Endothelial cell of umbilical vein (primary cell): ENCODE measurements around the gene NCAPG2. TPM values are rescaled to one million over a fixed set of nuclear protein-coding genes. Genes with fewer than 3 reads are reported as not detected.

Source experiments
- BruUV-seq: library from RNA; stranded (reverse); fragments of 400-500 nt; replicated peaks from 2 replicates; lab custom pipeline; 2021; lab: Mats Ljungman, UMichigan
- CTCF ChIA-PET: fragments of 300-600, 350-600 bp; sonication (Branson Sonifier 250); formaldehyde crosslinking; loops from one replicate; lab custom pipeline; 2021; ENCODE audit warnings: antibody characterized with exemption, inconsistent platforms; lab: Charles Lee
- POLR2A ChIA-PET: fragments of 300-600, 350-600 bp; sonication (Branson Sonifier 250); formaldehyde crosslinking; loops from one replicate; lab custom pipeline; 2021; ENCODE audit warnings: antibody characterized with exemption, inconsistent platforms; lab: Charles Lee
- DNase-seq: peaks from one replicate; pipeline ENCODE4 v3.0.0-alpha.2; 2011; ENCODE audit warnings: low read depth, low spot score
- FAIRE-seq: peaks from 2 replicates; lab custom pipeline; 2011; peaks lifted over from hg19 to GRCh38; lab: Jason Lieb, UNC
- H2AFZ ChIP-seq: 2 replicates; pipeline ENCODE4 v1.6.0; 2012; ENCODE audit warnings: low read depth, low read length, control low read depth, inconsistent platforms
- H3K27ac ChIP-seq: 2 replicates; pipeline ENCODE4 v1.5.1; 2011; ENCODE audit warnings: low read depth, mild to moderate bottlenecking, control low read depth, low read length, moderate library complexity; ENCODE audit not compliant: insufficient read depth
- H3K27me3 ChIP-seq, 2 experiments: 2 replicates each; pipeline versions ENCODE4 v1.6.0 to v1.6.1; 2011; ENCODE audit warnings: low read length in 2 of 2, mixed read lengths in 1 of 2; ENCODE audit not compliant: control insufficient read depth in 2 of 2, insufficient read depth in 2 of 2
- H3K36me3 ChIP-seq, 2 experiments: 2 replicates in 1 of 2; 3 replicates in 1 of 2; pipeline ENCODE4 v1.5.1; 2011; ENCODE audit warnings: low read length in 2 of 2, mild to moderate bottlenecking in 1 of 2, moderate library complexity in 1 of 2; ENCODE audit not compliant: control insufficient read depth in 2 of 2, insufficient read depth in 2 of 2; ENCODE audit errors: extremely low read depth in 1 of 2
- H3K4me1 ChIP-seq: 3 replicates; pipeline ENCODE4 v1.5.1; 2011; ENCODE audit warnings: mild to moderate bottlenecking, low read length; ENCODE audit not compliant: control insufficient read depth, insufficient read depth; ENCODE audit errors: extremely low read depth
- H3K4me2 ChIP-seq: 2 replicates; pipeline ENCODE4 v1.6.1; 2011; ENCODE audit warnings: low read length, control low read depth, mixed read lengths; ENCODE audit not compliant: insufficient read depth
- H3K4me3 ChIP-seq, 3 experiments: fragments of 200-600 bp in 1 of 3; sonication (generic), shearing (Covaris generic) in 1 of 3; replicated peaks in 1 of 3; 2 replicates each; pipeline ENCODE4 v1.5.1; 2011 to 2016; ENCODE audit warnings: control low read depth in 3 of 3, low read length in 3 of 3, mild to moderate bottlenecking in 2 of 3, inconsistent platforms in 1 of 3, low read depth in 1 of 3, moderate library complexity in 1 of 3; ENCODE audit not compliant: insufficient read depth in 1 of 3
- H3K79me2 ChIP-seq: 2 replicates; pipeline ENCODE4 v1.6.0; 2012; ENCODE audit warnings: low read length, inconsistent platforms; ENCODE audit not compliant: control insufficient read depth, insufficient read depth
- H3K9ac ChIP-seq: replicated peaks from 2 replicates; pipeline ENCODE3; 2011; ENCODE audit warnings: low read length, control low read depth; ENCODE audit not compliant: insufficient read depth; ENCODE audit errors: extremely low read depth
- H3K9me1 ChIP-seq: replicated peaks from 3 replicates; pipeline ENCODE4 v1.6.0; 2011; ENCODE audit warnings: mild to moderate bottlenecking, low read length; ENCODE audit not compliant: control insufficient read depth, insufficient read depth; ENCODE audit errors: extremely low read depth
- H3K9me3 ChIP-seq: replicated peaks from 2 replicates; pipeline ENCODE4 v1.5.1; 2012; ENCODE audit warnings: low read length, inconsistent platforms; ENCODE audit not compliant: control insufficient read depth, insufficient read depth
- H4K20me1 ChIP-seq: replicated peaks from 2 replicates; pipeline ENCODE3; 2011; ENCODE audit warnings: mild to moderate bottlenecking, low read length; ENCODE audit not compliant: control insufficient read depth, insufficient read depth; ENCODE audit errors: extremely low read depth
- EZH2 ChIP-seq: IDR thresholded peaks from 2 replicates; pipeline ENCODE4 v1.6.1; 2012; ENCODE audit warnings: borderline replicate concordance, low read depth, mild to moderate bottlenecking, moderate library complexity, low read length, inconsistent platforms; ENCODE audit not compliant: severe bottlenecking
- FOS ChIP-seq: IDR thresholded peaks from 2 replicates; pipeline ENCODE4 v1.6.1; 2011; ENCODE audit warnings: mild to moderate bottlenecking, low read length, moderate library complexity, borderline replicate concordance; ENCODE audit not compliant: insufficient read depth
- GATA2 ChIP-seq: IDR thresholded peaks from 2 replicates; pipeline ENCODE4 v1.7.0; 2011; ENCODE audit warnings: low read depth, mild to moderate bottlenecking, moderate library complexity, mixed read lengths, low read length; ENCODE audit not compliant: insufficient read length, insufficient read depth
- JUN ChIP-seq: IDR thresholded peaks from 2 replicates; pipeline ENCODE4 v1.6.1; 2011; ENCODE audit warnings: borderline replicate concordance, low read depth; ENCODE audit not compliant: insufficient read length, insufficient read depth
- MYC ChIP-seq: IDR thresholded peaks from one replicate; pipeline ENCODE4 v1.6.1; 2011; ENCODE audit warnings: mild to moderate bottlenecking, low read depth, low read length
- POLR2A ChIP-seq: IDR thresholded peaks from 2 replicates; pipeline ENCODE4 v1.6.1; 2012; ENCODE audit warnings: low read depth, mild to moderate bottlenecking, control low read depth, low read length
- POLR2AphosphoS5 ChIP-seq: IDR thresholded peaks from 2 replicates; pipeline ENCODE4 v1.6.1; 2012; ENCODE audit warnings: low read depth, mild to moderate bottlenecking, control low read depth, low read length, moderate library complexity; ENCODE audit not compliant: insufficient read depth
- dilution Hi-C: fragments of 300-500 bp; cut with MboI; formaldehyde crosslinking; loops from one replicate; pipeline ENCODE4 v1.15.0; 2019; ENCODE audit warnings: low sequenced_read_pairs; ENCODE audit not compliant: extremely low pct_ligation_motif_present
- intact Hi-C: fragments of 100-400 bp; cut with micrococcal nuclease; formaldehyde crosslinking; loops from one replicate; pipeline ENCODE4 v1.10.0; 2022
- polyA plus RNA-seq, 4 experiments: library from polyadenylated mRNA; depleted of rRNA in 3 of 4; stranded (reverse) in 3 of 4; unstranded in 1 of 4; fragments of >200 nt; gene quantifications; 2 replicates each; pipeline versions ENCODE4 v1.2.1 to v1.2.3, GENCODE V29; 2011 to 2012; ENCODE audit warnings: missing spikeins in 1 of 4
- total RNA-seq: library from RNA; stranded (reverse); gene quantifications from 2 replicates; pipeline ENCODE4 v1.2.3, GENCODE V29; 2021
- TF ChIP-seq, protein P1 (sequence below), 2 donors: IDR thresholded peaks; 1 replicate in 1 of 2; 2 replicates in 1 of 2; pipeline ENCODE4 v1.5.1; 2011; ENCODE audit warnings: low read length in 2 of 2, mild to moderate bottlenecking in 2 of 2, moderate library complexity in 2 of 2, control low read depth in 1 of 2, inconsistent platforms in 1 of 2, low read depth in 1 of 2; ENCODE audit not compliant: insufficient read depth in 1 of 2; ENCODE audit errors: extremely low read depth in 1 of 2
- TF ChIP-seq, protein P2 (sequence below): IDR thresholded peaks from 2 replicates; pipeline ENCODE4 v1.6.1; 2011; ENCODE audit not compliant: insufficient read depth, insufficient read length

NCAPG2 gene
- total and polyA plus RNA-seq, 2 donors (not counting 3 experiments of a cell fraction or from before 2014, with no cell fraction given): 19.2 to 62.3 TPM

- no peak overlapping the region for H3K27ac ChIP-seq
- FAIRE-seq (no peak), DNase-seq (no peak)
- no peak overlapping the region for H3K9ac ChIP-seq
- peaks cover 3 to 4% of the 10 kb centered on the region in 2 experiments for H3K36me3 ChIP-seq
- H3K79me2 ChIP-seq: no peaks in the 10 kb centered on the region
- ChIA-PET CTCF (no interaction called here), POLR2A (interaction anchor here (1.1 kb wide), 1 partner anchor 8 kb away, joined by 3 read pairs; no protein-coding TSS in a partner anchor)
- intact Hi-C loops: no loop called here
- H3K9me3 ChIP-seq: no peaks in the 10 kb centered on the region
- H3K4me2 ChIP-seq: no peak overlapping the region
- dilution Hi-C loops: no loop called here
- H3K4me3 ChIP-seq: no peak overlapping the region
- H3K4me1 ChIP-seq: peaks cover 3% of the 10 kb centered on the region
- no peaks in the 10 kb centered on the region for H3K9me1 ChIP-seq
- BruUV-seq: no TSS peak
- TF ChIP-seq JUN (no peak), POLR2AphosphoS5 (no peak), MYC (no peak), GATA2 (no peak), EZH2 (no peak), POLR2A (no peak), FOS (no peak)
- TF ChIP-seq, protein P1, sequence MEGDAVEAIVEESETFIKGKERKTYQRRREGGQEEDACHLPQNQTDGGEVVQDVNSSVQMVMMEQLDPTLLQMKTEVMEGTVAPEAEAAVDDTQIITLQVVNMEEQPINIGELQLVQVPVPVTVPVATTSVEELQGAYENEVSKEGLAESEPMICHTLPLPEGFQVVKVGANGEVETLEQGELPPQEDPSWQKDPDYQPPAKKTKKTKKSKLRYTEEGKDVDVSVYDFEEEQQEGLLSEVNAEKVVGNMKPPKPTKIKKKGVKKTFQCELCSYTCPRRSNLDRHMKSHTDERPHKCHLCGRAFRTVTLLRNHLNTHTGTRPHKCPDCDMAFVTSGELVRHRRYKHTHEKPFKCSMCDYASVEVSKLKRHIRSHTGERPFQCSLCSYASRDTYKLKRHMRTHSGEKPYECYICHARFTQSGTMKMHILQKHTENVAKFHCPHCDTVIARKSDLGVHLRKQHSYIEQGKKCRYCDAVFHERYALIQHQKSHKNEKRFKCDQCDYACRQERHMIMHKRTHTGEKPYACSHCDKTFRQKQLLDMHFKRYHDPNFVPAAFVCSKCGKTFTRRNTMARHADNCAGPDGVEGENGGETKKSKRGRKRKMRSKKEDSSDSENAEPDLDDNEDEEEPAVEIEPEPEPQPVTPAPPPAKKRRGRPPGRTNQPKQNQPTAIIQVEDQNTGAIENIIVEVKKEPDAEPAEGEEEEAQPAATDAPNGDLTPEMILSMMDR (IDR thresholded peaks at IDR 0.05; ENCODE audit: extremely low read depth in 1 of 2, insufficient read depth in 1 of 2, low read depth in 1 of 2, low read length in 2 of 2): no peak
- TF ChIP-seq, protein P2, sequence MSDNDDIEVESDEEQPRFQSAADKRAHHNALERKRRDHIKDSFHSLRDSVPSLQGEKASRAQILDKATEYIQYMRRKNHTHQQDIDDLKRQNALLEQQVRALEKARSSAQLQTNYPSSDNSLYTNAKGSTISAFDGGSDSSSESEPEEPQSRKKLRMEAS: no peak
- H3K27me3 ChIP-seq: no peaks in the 10 kb centered on the region
- no peaks in the 10 kb centered on the region for H4K20me1 ChIP-seq
- H2AFZ ChIP-seq: no peak overlapping the region
These were observed 27.2 kb upstream of the NCAPG2 start for GRCh38 chr7:158731761-158732160.
